Glomerular visceral epithelial cell (primary cell): ENCODE results near the gene VSIR.

Experiments used
- DNase-seq: peaks from one replicate; pipeline ENCODE4 v3.0.0-alpha.2; 2016; ENCODE audit errors: extremely low spot score

VSIR gene

GRCh38 chr10:71712572-71713134, 60.7 kb downstream of the VSIR start:
- DNase-seq, result no peak

- DNase-seq, result no peak
Measured at GRCh38 chr10:71712170-71712569, 61.1 kb downstream of the VSIR start.

DNA sequence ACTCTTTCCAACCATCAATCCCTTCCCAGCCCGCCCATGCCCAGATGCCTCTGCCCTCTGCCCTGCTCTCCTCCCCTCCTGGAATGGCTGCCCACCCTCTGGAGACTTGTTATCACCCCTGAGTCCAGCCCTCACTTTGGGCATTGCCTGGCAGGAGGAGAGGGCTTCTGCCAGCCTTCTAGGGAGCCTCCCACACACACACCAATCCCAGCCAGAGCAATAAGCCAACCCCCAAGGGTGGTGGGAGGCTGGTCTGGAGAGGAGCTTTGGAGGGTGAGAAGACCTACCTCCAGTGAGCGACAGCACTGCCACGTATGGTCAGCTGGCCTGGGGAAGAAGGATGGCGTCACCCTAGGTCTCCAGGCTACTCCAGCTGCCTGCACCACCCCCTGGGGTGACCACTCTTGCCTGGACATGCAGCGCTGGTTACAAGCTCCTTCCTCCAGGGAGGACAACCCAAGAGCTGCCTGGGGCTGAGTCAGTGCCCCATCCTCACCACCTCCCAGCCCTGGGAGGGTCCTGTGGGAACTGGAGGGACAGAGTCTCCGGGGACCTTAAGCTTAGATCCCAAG, 62.2 kb downstream of the VSIR start:
- DNase-seq, result peak; percentile 9

- no peak for DNase-seq
Measured at GRCh38 chr10:71710519-71710918, 62.8 kb downstream of the VSIR start.

DNA sequence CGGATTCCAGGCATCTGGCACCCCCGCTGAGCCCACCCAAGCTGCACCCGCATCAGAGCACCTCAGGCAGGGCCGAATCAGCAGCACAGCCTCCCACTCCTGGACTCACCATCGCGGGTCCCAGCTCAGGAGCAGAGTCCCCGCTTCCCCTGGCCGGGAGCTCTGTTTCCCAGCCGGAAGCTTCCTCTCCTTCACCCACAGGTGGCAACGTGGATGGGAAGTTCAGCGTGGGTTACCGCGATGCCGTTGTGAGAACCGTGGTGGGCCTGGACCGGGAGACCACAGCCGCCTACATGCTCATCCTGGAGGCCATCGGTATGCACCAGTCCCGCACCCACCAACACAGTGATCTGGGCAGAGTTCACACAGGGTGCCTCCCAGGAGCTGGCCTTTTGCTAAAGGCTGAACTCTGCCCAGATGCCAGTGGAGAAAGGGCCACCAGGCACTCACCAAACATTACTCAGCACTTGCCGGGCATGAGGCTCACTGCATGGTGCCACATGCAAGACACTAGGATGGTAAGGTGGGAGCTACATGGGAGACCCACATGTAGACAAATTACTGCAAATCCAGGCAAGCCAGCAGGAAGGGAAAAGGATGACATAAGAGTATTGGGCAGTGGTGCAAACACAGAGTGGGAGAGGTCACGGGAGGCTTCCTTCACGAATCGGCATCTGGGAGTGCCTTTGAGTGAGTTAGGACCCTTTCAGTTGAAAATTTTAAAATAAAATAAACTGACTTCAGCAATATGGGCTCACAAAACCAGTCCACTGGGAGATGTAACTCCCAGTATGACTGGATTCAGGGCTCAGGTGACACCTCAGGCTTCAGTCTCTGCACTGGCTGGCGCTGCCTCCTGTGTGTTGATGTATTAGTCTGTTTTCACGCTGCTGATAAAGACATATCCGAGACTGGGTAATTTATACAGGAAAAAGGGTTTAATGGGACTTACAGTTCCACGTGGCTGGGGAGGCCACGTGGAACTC, 64.1 kb downstream of the VSIR start:
- no peak for DNase-seq

DNA sequence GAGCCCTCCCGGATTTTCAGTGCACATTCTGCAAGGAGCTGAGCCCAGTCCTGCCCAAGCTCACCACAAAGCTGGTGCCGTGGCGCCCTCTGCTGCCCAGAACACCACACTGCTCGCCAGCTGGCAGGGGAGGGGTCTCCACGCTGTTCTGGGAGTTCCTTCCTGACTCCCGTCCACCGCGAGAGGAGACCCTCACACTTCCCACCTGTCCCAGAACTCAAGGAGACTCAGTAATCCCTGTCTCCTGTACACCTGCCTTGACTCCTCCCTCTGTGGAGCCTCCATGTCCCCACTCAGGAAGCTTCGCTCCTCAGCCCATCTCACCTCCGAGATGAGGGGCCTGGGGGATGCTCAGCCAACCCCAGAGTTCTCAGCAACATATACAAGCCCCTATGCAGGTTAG, 65.0 kb downstream of the VSIR start:
- peak; percentile 12 for DNase-seq

- DNase-seq, result no peak
Measured at GRCh38 chr10:71707240-71707789, 66.0 kb downstream of the VSIR start.

DNA sequence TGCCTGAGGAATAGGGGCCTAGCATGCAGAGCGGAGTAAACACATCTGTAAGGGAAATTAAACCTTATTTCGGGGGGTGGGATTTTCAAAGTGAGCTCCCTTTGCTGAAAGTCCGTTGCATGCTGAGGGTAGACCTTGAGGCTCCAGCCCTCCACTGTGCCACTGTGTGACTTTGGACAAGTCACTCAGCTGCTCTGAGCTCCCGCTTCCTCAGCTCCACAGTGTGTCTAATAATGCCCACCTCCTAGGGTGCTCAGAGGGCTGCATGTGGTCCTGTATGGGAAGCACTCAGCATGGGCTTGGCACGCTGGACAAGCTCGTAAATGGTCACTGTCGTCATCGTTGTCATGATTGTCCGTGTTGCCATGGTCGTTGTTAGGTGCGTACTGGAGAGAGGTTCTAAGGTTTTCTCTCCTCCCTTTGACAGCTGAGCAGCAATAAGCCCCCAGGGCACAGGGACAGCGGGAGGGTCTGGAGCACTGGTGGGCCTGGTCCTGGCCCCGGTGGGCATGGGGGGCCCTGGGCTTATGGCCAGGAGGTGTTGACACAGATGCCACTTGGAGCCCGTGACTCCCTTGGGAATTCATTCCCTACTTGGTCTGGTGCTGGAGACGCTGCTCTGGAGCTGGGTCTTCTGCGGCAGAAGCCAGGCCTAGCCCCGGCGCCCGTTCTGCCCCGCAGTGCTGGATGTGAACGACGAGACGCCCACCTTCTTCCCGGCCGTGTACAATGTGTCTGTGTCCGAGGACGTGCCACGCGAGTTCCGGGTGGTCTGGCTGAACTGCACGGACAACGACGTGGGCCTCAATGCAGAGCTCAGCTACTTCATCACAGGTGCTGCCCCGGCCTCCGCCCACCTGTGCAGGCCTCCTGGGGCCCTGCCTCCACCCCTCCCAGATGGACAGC, 66.9 kb downstream of the VSIR start:
- DNase-seq, result no peak

DNA sequence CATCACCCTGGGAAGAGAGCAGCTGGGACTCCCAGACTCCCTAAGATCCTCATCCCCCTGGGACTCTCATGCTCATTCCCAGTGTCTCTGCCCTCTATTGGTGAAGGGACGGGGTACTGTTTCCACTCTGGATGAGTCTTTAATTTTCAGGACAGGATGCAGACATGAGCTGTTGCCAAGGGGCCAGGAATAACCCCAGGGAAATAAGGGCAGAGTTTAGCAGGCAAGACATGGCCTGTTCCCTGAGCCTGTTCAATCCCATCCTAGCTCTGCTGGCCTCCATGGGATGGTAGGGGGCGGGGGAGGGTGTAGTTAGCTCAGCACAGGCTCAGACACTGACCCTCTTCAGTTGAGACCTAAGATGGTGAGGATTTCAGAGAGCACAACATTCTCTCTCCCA, 67.7 kb downstream of the VSIR start:
- DNase-seq, result no peak

GRCh38 chr10:71704816-71705215, 68.5 kb downstream of the VSIR start:
- no peak for DNase-seq

GRCh38 chr10:71703577-71703976, 69.7 kb downstream of the VSIR start:
- no peak for DNase-seq

DNA sequence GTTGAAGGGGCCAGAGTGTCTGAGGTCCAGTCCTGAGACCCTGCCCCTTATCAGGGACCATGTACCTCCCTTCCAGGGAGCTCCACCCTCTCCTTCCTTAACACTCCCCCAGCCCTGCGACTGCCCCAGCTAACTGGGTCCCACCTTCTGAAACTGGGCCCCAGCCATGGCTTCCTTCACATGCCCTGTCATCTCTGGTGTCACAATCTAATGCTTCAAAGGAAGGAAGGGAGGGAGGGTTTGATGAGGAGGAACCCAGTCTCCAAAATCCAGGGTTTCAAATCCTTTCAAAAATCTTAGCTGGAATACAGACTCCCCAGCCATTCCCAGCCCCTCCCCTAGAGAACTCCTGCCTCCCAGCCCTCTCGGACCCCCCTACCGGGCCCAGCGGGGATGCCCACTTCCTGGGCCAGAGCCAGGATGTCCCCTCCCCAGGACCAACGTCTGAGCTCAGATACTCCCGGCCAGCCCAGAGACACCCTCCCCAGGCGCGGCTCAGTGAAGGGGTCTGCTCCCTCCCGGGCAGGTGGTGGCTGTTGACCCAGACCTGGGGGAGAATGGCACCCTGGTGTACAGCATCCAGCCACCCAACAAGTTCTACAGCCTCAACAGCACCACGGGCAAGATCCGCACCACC, 71.7 kb downstream of the VSIR start:
- no peak for DNase-seq

DNA sequence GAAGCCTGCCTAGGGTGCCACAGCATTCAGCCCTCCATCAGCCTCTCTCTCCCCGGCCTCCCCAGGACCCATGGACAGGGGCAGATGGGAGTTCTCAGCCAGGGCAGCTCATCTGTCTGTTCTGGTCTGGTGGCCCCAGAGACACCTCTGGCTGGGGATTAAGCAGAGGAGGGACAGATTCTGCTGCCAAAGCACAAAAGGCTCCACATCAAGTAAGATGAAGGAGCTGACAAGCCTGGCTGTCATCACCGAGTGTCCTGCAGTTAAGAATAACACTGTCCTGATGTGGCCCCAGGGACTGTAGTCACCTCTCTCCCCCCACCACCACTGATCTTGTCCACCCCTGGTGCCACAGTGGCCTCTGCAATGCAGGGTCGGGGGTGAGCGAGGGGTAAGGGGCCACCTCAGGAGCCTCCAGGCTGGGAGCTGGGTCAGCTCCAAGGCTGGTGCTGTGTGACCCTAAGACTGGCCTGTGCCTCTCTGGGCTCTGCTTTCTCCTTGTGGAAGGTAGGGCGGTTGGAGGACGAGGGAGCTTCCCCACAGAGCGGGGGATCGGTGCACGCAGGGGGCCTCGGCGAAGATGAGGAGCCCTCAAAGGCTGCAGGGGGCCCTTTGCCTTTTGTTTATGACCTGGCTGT, 72.5 kb downstream of the VSIR start:
- no peak for DNase-seq

- no peak for DNase-seq
Measured at GRCh38 chr10:71698737-71699136, 74.6 kb downstream of the VSIR start.

DNA sequence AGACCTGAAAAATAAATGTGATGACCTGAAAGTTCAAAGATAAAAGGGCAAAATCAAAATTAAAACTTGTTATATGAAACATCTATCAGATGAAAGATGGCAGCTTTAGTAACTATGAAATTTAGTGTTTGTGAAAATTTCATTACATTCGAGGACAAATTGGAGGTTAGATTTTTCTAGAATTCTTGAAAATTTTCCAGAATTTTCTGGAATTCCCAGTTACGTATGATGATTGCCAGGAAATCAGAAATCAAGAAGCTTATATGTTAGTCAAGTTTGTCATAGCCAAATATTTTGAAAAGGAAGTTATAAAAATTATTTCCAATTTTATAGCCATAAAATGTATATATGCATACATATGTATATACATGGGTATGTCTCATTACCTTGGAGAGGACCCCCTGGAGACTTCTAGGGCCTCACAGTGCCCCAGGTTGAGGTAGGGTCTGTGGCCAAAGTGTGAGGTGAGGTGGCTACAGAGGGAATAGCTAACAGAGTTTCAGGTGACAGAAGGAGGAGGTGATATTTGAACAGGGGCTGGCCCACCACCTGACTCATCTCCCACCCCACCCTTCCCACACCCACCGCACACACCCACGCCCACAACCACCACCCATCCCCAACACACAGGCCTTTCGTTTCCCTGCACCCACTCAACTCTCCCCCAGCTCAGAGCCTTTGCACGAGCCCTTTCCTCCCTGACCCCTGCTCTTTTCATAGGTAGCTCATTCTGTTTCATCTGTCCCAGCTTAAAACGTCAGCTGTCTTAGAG, 75.2 kb downstream of the VSIR start:
- no peak for DNase-seq
